ENCODE data around the gene LYRM9.
"Not testable (repeated sequence)": the region's sequence is repeated elsewhere in the genome, so short reads cannot be mapped to it uniquely, and the experiment has no call there.

The LYRM9 gene

GRCh38 chr17:27906226-27906580 lies 13.0 kb upstream of the LYRM9 start:
- DNase-seq, result no peak

- DNase-seq, result no peak
Measured at GRCh38 chr17:27905447-27906225, 12.5 kb upstream of the LYRM9 start.

- no peak for DNase-seq
Measured at GRCh38 chr17:27904534-27905446, 11.6 kb upstream of the LYRM9 start.

GRCh38 chr17:27904114-27904513 lies 10.9 kb upstream of the LYRM9 start:
- DNase-seq, result no peak

GRCh38 chr17:27899525-27899924 lies 6.4 kb upstream of the LYRM9 start:
- no peak for DNase-seq

GRCh38 chr17:27898096-27898495 lies 4.9 kb upstream of the LYRM9 start:
- DNase-seq, result no peak

- no peak for DNase-seq
Measured at GRCh38 chr17:27896701-27897100, 3.5 kb upstream of the LYRM9 start.

GRCh38 chr17:27895940-27896535 lies 2.9 kb upstream of the LYRM9 start:
- no peak for DNase-seq

- no peak for DNase-seq
Measured at GRCh38 chr17:27895123-27895895, 2.1 kb upstream of the LYRM9 start.

GRCh38 chr17:27893841-27894503 lies 807 bp upstream of the LYRM9 start:
- no peak for DNase-seq

- no peak for DNase-seq
Measured at GRCh38 chr17:27892542-27892865, 661 bp downstream of the LYRM9 start.

GRCh38 chr17:27891841-27892240 lies 1.3 kb downstream of the LYRM9 start:
- DNase-seq, result no peak

- no peak for DNase-seq
Measured at GRCh38 chr17:27889711-27890251, 3.4 kb downstream of the LYRM9 start.

- DNase-seq, result no peak
Measured at GRCh38 chr17:27888945-27889344, 4.2 kb downstream of the LYRM9 start.

- DNase-seq, result no peak
Measured at GRCh38 chr17:27888067-27888466, 5.1 kb downstream of the LYRM9 start.

- DNase-seq, result not testable (repeated sequence)
Measured at GRCh38 chr17:27886348-27886906, 6.7 kb downstream of the LYRM9 start.

- no peak for DNase-seq
Measured at GRCh38 chr17:27882162-27882840, 10.9 kb downstream of the LYRM9 start.

GRCh38 chr17:27879987-27880608 lies 13.1 kb downstream of the LYRM9 start:
- DNase-seq, result peak; percentile 49

- DNase-seq, result no peak
Measured at GRCh38 chr17:27878776-27879562, 14.2 kb downstream of the LYRM9 start.

- DNase-seq, result no peak
Measured at GRCh38 chr17:27873746-27874145, 19.4 kb downstream of the LYRM9 start.
